Loucy (cell line): ENCODE results near the gene ACTL8.

Experiments used
- H2AFZ ChIP-seq: fragments of 200-600 bp; sonication (generic); 2 replicates; pipeline ENCODE4 v1.6.0; 2016; ENCODE audit warnings: antibody characterized with exemption, mild to moderate bottlenecking, low read length, moderate library complexity
- H3F3A ChIP-seq: fragments of 200-600 bp; 2 replicates; pipeline ENCODE4 v1.6.0; 2016; ENCODE audit warnings: antibody characterized with exemption, low read depth, mild to moderate bottlenecking
- H3K27me3 ChIP-seq: fragments of 200-600 bp; sonication (generic); 2 replicates; pipeline ENCODE4 v1.6.1; 2014; ENCODE audit warnings: low read length, mild to moderate bottlenecking; ENCODE audit not compliant: insufficient read depth, poor library complexity, severe bottlenecking
- H3K36me3 ChIP-seq: fragments of 200-600 bp; sonication (generic); 2 replicates; pipeline ENCODE4 v1.6.1; 2016; ENCODE audit warnings: low read length; ENCODE audit not compliant: insufficient read depth
- H3K4me1 ChIP-seq: fragments of 200-600 bp; sonication (generic); 2 replicates; pipeline ENCODE4 v1.5.1; 2014; ENCODE audit warnings: low read length, mild to moderate bottlenecking; ENCODE audit not compliant: insufficient read depth, poor library complexity, severe bottlenecking
- H3K4me2 ChIP-seq: fragments of 200-600 bp; sonication (generic); 2 replicates; pipeline ENCODE4 v1.6.0; 2014; ENCODE audit warnings: antibody characterized with exemption, low read length, low read depth, mild to moderate bottlenecking; ENCODE audit not compliant: poor library complexity, severe bottlenecking
- H3K4me3 ChIP-seq: fragments of 200-600 bp; sonication (generic); 2 replicates; pipeline ENCODE4 v1.5.1; 2014; ENCODE audit warnings: low read length, mild to moderate bottlenecking, mixed read lengths; ENCODE audit not compliant: poor library complexity, severe bottlenecking
- H3K79me2 ChIP-seq: fragments of 200-600 bp; sonication (generic); 2 replicates; pipeline ENCODE4 v1.6.1; 2014; ENCODE audit warnings: low read length; ENCODE audit not compliant: insufficient read depth
- H3K9ac ChIP-seq: fragments of 200-600 bp; sonication (generic); 2 replicates; pipeline ENCODE4 v1.6.0; 2014; ENCODE audit warnings: mild to moderate bottlenecking, low read depth, low read length, moderate library complexity; ENCODE audit not compliant: poor library complexity, severe bottlenecking
- H3K9me2 ChIP-seq: fragments of 200-600 bp; sonication (generic); replicated peaks from 2 replicates; pipeline ENCODE4 v1.6.1; 2016; ENCODE audit warnings: low read depth, low read length, mixed read lengths
- H3K9me3 ChIP-seq: fragments of 200-600 bp; sonication (generic); 2 replicates; pipeline ENCODE4 v1.6.1; 2014; ENCODE audit warnings: mild to moderate bottlenecking, antibody characterized with exemption, low read length, low read depth; ENCODE audit not compliant: insufficient read depth
- H4K20me1 ChIP-seq: fragments of 200-600 bp; sonication (generic); 2 replicates; pipeline ENCODE4 v1.6.0; 2014; ENCODE audit warnings: antibody characterized with exemption, low read length, mild to moderate bottlenecking; ENCODE audit not compliant: insufficient read depth, poor library complexity, severe bottlenecking
- EZH2phosphoT487 ChIP-seq: fragments of 200-600 bp; IDR thresholded peaks from 2 replicates; pipeline ENCODE4 v1.6.1; 2018; ENCODE audit warnings: antibody characterized with exemption, mild to moderate bottlenecking, moderate library complexity, borderline replicate concordance
- TF ChIP-seq, protein P1 (sequence below): fragments of 200-600 bp; sonication (generic); conservative IDR thresholded peaks from 2 replicates; pipeline ENCODE4 v1.5.1; 2014; ENCODE audit warnings: mild to moderate bottlenecking, antibody characterized with exemption, low read length

ACTL8 gene

DNA sequence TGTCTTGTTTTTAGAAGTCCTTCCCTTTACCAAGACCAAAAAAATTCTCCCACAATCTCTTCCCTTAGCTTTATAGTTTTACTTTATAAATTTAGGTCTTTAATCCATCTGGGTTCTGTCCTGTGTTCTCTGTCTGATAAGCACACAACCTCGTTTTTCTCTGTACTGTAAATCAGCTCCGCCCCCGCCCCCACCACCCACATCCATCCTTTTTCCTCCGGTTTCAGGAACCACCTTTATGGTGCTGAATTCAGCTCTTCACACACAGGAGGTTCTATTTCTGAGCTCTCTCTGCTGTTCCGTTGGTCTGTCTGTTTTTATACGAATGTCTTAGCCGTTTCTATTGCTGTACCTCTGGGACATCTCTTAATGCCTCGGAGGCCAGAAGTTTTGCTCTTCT lies 44.5 kb downstream of the ACTL8 start:
- H3K4me2 ChIP-seq: no peak overlapping the region
- H3K4me1 ChIP-seq: no peaks in the 10 kb centered on the region
- no peaks in the 10 kb centered on the region for H3F3A ChIP-seq
- no peaks in the 10 kb centered on the region for H4K20me1 ChIP-seq
- H3K4me3 ChIP-seq: no peak overlapping the region
- no peaks in the 10 kb centered on the region for H3K9me3 ChIP-seq
- no peak overlapping the region for H3K9ac ChIP-seq
- H3K9me2 ChIP-seq: no peaks in the 10 kb centered on the region
- no peaks in the 10 kb centered on the region for H3K36me3 ChIP-seq
- TF ChIP-seq, protein P1, sequence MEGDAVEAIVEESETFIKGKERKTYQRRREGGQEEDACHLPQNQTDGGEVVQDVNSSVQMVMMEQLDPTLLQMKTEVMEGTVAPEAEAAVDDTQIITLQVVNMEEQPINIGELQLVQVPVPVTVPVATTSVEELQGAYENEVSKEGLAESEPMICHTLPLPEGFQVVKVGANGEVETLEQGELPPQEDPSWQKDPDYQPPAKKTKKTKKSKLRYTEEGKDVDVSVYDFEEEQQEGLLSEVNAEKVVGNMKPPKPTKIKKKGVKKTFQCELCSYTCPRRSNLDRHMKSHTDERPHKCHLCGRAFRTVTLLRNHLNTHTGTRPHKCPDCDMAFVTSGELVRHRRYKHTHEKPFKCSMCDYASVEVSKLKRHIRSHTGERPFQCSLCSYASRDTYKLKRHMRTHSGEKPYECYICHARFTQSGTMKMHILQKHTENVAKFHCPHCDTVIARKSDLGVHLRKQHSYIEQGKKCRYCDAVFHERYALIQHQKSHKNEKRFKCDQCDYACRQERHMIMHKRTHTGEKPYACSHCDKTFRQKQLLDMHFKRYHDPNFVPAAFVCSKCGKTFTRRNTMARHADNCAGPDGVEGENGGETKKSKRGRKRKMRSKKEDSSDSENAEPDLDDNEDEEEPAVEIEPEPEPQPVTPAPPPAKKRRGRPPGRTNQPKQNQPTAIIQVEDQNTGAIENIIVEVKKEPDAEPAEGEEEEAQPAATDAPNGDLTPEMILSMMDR: no peak
- TF ChIP-seq EZH2phosphoT487: no peak
- no peaks in the 10 kb centered on the region for H3K27me3 ChIP-seq
- no peak overlapping the region for H2AFZ ChIP-seq
- no peaks in the 10 kb centered on the region for H3K79me2 ChIP-seq

DNA sequence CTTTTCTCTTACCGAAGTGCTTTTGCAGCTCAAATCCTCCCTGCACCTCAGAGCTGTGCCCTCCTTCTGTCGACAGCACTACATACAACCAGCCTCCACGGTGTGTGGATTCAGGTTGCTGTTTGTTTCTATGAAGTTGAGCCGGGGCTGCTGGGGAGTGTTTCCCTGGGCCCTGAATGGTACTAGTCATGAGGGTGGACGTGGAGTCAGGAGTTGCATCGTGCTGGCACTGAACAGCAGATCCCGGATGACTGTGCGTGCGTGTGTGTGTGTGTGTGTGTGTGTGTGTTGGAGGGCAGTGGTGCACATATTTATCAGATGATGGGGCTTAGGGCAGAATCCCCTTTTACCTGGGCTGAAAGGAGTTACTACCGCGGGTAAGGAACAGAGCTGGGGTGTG lies 47.0 kb downstream of the ACTL8 start:
- no peak overlapping the region for H3K4me3 ChIP-seq
- H3K27me3 ChIP-seq: no peaks in the 10 kb centered on the region
- H3K4me1 ChIP-seq: no peaks in the 10 kb centered on the region
- H3K4me2 ChIP-seq: no peak overlapping the region
- no peaks in the 10 kb centered on the region for H4K20me1 ChIP-seq
- H2AFZ ChIP-seq: no peak overlapping the region
- no peaks in the 10 kb centered on the region; the same call in 1 of the 2 replicates for H3K9me3 ChIP-seq
- H3K79me2 ChIP-seq: no peaks in the 10 kb centered on the region
- no peak for TF ChIP-seq EZH2phosphoT487
- TF ChIP-seq, protein P1: no peak
- H3K9ac ChIP-seq: no peak overlapping the region
- no peaks in the 10 kb centered on the region for H3K36me3 ChIP-seq
- H3K9me2 ChIP-seq: no peaks in the 10 kb centered on the region
- H3F3A ChIP-seq: no peaks in the 10 kb centered on the region

DNA sequence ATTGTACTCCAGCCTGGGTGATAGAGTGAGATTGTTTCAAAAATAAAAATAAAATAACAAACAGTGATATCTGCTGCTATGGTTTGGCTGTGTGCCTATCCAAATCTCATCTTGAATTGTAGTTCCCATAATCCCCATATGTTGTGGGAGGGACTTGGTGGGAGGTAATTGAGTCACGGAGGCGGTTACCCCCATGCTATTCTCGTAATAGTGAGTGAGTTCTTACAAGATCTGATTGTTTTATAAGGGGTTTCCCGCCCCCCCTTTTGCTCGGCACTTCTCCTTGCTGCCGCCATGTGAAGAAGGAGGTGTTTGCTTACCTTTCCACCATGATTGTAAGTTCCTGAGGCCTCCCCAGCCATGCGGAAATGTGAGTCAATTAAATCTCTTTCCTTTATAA lies 47.8 kb downstream of the ACTL8 start:
- Histone ChIP-seq H3K9me2 (no peaks in the 10 kb centered on the region), H4K20me1 (no peaks in the 10 kb centered on the region), H3F3A (no peaks in the 10 kb centered on the region), H3K9ac (no peak overlapping the region), H3K4me2 (no peak overlapping the region), H2AFZ (no peak overlapping the region), H3K4me3 (no peak overlapping the region), H3K36me3 (no peaks in the 10 kb centered on the region), H3K4me1 (no peaks in the 10 kb centered on the region), H3K9me3 (no peaks in the 10 kb centered on the region; the same call in 1 of the 2 replicates), H3K79me2 (no peaks in the 10 kb centered on the region), H3K27me3 (no peaks in the 10 kb centered on the region)
- no peak for TF ChIP-seq EZH2phosphoT487
- TF ChIP-seq, protein P1: no peak
